Subcutaneous adipose tissue (tissue), 4 donors: ENCODE results near the gene TBCK. TPM values are rescaled to one million over a fixed set of nuclear protein-coding genes. Genes with fewer than 3 reads are reported as not detected.

Experiments used
- CTCF ChIP-seq: fragments of 450-650 bp; IDR thresholded peaks from one replicate; pipeline ENCODE4 v1.5.1; 2016; ENCODE audit warnings: low read depth, mild to moderate bottlenecking, control low read depth, antibody characterized with exemption, moderate library complexity
- total RNA-seq, 4 donors: library from RNA; depleted of rRNA; stranded (reverse); fragments of >200 nt; gene quantifications; one replicate each; pipeline ENCODE4 v1.1.0, GENCODE V29; 2016

The TBCK gene
- total RNA-seq, 4 donors from 2014 or later, result 32.2 to 59.2 (median 48.9) TPM

GRCh38 chr4:106010761-106011160, 305.2 kb downstream of the TBCK start:
- no peak for TF ChIP-seq CTCF

GRCh38 chr4:106002994-106003393, 313.0 kb downstream of the TBCK start:
- no peak for TF ChIP-seq CTCF

GRCh38 chr4:105998171-105999063, 317.6 kb downstream of the TBCK start:
- no peak for TF ChIP-seq CTCF

- TF ChIP-seq CTCF, result no peak
Observed at GRCh38 chr4:105996845-105997244, 319.2 kb downstream of the TBCK start.

- TF ChIP-seq CTCF, result no peak
Observed at GRCh38 chr4:105994841-105995501, 321.0 kb downstream of the TBCK start.

GRCh38 chr4:105994061-105994460, 321.9 kb downstream of the TBCK start:
- no peak for TF ChIP-seq CTCF

GRCh38 chr4:105992641-105993305, 323.2 kb downstream of the TBCK start:
- TF ChIP-seq CTCF, result no peak
